Inflammatory macrophage treated with lipopolysaccharide for 4 hours (primary cell): ENCODE data around the gene RNF225.

Source experiments
- DNase-seq: peaks from one replicate; pipeline ENCODE4 v3.0.0-alpha.2; 2020

The RNF225 gene

DNA sequence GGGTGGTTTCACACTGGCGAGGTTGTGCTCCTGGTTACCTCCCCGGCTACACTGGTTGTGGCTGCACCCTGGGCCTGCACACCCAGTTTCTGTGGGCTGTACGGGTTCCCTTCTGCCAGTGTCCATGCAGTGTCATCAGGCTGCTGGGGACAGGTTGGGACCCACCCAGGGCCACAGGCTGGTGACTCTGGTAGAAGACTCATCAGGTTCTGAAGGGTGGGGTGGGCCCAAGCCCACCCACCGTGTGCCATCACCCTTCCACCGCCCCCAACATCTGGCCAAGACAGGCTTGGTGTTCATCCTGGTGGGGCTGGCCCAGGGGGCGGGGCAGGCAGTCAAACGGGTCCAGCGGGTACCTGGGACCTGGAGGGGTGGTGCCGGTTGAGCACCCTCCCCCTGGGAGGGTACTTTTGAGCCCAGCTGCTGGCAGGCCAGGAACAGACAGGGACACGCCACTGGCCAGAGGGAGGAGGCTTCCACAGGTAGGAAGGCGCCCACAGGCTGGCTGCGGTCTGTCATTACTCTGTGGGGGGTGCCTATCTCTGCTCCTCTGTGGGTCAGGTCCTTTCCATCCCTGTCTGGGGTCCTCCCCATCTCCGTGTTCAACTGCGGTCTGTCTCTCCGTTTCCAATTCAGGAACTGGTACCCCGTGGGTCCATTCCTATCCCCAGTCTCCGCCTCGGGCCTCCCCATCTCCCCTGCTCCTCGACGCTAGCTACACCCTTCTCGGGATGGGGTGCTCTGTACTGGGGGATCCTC, at the start of gene RNF225:
RNF225 (plus strand) TSS at position 437 of the 759 bp plus-strand sequence. CDS start 434 bp downstream, outside the sequence.
- no peak for DNase-seq

DNA sequence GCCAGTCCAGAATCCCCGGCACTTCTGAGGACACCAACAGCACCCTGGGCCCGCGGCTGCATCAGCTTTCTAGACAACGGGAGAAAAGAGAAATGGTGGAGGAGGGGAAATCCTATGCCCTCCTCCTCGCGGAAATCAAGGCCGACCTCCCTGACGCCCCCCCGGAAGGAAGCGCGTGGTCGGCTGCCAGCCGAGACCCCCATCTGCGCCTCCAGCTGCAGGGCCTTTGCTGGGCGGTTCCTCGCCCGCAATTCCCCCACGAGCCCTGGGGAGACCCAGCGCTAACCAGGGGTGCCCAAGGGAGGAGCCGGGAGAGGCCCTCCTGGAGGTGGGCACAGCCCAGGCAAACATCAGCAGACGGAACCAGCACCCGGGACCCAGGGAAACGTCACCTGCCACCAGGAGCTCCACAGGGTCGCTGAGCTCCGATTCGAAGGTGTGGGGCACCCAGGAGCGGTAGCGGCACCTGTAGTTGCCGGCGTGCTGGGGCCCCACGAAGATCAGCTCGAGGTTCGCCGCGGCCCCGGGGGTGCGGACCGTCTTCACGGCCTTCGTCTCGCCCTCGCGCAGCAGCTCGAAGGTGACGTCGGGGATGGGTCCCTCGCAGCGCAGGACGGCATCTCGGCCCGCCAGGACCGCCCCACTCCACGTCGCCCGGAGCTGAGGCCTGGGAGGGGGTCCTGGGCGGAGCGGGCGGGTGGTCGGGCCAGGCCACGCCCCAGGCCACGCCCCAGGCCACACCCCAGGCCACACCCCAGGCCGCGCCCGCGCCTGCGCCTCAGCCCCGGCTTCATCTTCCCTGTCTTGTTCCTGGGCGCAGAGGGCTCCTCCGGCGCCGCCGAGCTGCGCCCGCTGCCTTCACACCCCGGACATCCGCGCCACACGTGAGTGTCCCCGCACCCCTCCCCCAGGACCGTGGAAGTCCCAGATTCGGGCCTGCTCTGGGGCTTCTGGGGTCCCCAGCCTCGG, 48.2 kb upstream of the RNF225 start:
- peak; percentile 79 for DNase-seq

- peak; percentile 10 for DNase-seq
Measured at GRCh38 chr19:58348080-58348479, 47.4 kb upstream of the RNF225 start.

DNA sequence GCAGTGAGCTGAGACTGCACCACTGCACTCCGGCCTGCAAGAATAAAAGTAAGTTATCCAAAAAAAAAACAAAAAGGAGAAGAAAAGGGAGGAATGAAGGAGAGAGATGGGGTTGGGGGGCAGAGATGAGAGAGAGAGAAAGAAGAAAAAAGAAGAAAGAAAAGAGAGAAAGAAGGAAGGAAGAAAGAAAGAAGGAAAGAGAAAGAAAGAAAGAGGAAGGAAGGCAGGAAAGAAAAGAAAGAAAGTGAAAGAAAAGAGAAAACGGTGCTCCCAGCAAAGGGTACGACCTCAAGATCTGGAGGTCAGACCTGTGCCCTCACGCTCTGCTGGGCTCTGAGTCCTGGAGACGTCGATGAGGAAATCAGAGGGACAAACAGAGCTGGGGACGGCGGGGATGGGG, 45.9 kb upstream of the RNF225 start:
- DNase-seq, result no peak

GRCh38 chr19:58350001-58350861, 45.2 kb upstream of the RNF225 start:
- DNase-seq, result no peak

GRCh38 chr19:58350871-58351557, 44.4 kb upstream of the RNF225 start:
- no peak for DNase-seq

DNA sequence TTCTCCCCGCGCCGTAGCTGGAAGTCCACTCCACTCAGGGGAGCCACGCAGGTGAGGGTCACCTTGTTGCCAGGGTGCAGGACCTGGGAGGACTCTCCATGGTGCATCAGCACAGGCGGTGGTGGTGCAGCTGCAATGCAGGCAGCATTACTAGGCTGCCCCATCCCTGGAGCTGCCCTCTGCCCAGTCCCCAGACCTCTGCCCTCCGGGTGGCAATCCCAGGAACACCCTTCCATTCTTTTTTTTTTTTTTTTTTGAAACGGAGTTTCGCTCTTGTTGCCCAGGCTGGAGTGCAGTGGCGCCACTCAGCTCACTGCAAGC, 43.9 kb upstream of the RNF225 start:
- no peak for DNase-seq

DNA sequence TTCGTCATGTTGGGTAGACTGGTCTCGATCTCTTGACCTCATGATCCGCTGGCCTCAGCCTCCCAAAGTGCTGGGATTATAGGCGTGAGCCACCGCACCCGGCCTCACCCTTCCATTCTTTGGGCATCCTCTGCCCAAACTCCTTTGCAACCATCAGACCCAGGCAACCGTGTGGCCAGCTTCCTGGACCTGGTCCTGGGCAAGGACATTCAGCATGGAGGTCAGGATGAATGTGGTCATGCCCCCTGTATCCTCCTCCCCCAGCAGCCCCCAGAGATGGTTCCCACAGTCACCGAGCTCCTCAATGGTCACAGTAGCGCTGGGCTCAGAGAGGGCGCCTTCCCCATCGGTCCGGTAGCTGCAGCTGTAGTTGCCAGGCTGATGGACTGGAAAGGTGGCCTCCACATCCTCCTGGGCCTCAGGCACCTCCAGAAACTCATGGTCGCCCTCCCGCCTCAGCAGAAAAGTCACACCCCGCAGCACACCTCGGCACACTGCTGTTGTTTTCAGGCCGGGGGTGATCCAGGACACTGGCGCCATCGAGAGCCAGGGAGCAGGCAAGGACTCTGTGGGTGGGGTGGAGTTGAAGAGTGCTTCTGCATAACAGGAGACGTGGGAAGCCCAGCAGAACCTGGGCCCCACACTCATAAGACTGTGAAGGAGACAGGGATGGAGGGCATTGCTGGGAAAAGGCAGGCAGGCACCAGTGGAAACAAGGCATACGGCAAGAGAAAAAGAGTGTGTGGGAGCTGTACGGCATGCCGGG, 43.3 kb upstream of the RNF225 start:
- DNase-seq, result no peak

- no peak for DNase-seq
Measured at GRCh38 chr19:58352760-58353671, 42.4 kb upstream of the RNF225 start, which contains the start of gene A1BG. Gene A1BG, minus strand, starts transcription at chr19:58353492. Its CDS starts 55 bp downstream, at chr19:58353437.

- DNase-seq, result no peak
Measured at GRCh38 chr19:58353717-58354477, 41.6 kb upstream of the RNF225 start.

DNA sequence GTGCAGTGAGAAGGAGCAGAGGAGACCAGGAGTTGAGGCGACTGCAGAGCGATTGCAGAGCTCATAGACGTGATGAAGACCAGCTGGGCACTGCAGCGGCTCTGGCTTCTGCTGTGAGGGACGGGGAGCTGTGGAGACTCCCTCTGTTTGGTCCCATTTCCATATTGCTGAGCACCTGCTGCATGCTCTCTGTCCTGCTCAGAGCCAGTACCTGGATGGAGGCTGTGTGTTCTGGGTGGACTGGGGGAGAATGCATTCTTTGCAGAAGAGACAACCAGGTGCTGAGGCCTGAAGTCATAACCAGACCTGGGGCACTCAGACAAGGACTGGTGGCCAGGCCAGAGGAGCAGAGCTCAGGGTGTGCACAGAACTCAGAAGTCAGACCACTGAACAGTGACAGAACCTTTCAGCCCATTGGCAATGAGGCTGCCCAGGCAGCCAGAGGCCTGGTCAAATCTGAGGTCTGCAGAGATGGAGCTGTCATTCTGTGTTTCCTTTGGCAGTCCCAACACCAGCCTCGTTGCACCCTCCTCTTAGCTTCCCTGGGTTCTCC, 40.9 kb upstream of the RNF225 start:
- DNase-seq, result no peak

GRCh38 chr19:58355215-58355796, 40.1 kb upstream of the RNF225 start:
- no peak for DNase-seq

DNA sequence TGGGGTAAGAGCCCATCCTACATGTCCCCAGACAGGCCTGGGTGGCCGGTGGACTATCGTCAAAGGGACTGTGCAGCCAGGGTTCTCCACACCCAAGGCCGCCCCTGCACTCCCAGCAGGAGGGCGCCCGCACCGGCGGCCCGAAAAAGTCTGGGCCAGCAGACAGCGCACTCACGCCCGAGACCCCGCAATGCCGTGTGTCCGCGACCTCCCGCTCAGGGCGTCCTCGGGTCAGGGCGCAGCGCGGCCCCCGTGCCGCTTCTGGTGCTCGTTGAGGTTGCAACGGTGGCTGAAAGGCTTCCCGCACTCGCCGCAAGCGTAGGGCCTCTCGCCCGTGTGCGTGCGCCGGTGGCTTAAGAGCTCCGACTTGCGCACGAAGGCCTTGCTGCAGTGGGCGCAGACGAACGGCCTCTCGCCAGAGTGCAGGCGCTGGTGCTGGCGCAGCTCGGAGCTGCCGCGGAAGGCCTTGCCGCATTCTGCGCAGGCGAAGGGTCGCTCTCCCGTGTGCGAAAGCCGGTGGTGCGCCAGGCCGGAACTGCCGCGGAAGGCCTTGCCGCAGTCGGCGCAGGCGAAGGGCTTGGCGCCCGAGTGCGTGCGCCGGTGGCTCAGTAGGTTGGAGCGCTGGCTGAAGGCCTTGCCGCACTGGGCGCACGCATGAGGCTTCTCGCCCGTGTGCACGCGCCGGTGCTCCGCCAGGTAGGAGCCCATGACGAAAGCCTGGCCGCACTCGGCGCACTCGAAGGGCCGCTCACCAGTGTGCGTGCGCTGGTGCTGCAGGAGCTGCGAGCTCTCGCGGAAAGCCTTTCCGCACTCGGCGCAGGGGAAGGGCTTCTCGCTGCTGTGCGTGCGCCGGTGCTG, 39.3 kb upstream of the RNF225 start:
- DNase-seq, result no peak

DNA sequence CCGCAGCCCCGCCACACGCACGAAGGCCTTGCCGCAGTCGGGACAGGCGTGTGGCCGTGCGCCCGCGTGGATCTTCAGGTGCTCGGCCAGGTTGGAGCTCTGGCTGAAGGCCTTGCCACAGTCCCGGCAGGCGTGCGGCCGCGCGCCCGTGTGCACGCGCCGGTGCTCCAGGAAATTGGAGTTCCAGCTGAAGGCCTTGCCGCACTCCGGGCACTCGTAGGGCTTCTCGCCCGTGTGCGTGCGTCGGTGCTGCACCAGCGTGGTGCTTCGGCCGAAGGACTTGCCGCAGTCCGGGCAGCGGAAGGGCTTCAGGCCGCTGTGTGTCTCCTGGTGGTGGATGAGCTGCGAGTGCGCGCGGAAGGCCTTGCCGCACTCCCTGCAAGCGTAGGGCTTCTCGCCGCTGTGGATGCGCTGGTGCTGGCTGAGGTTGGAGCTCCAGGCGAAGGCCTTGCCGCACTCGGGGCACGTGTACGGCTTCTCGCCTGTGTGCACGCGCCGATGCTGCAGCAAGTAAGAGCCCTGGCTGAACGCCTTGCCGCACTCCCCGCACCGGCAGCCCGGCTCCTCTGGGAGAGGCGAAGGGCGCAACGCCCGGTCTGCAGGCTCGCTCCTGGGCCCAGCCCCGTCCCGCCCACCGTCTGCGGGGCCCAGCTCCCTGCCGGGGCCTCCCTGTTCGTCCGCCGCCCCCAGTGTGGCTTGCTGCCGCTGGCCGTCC, 38.5 kb upstream of the RNF225 start:
- no peak for DNase-seq

DNA sequence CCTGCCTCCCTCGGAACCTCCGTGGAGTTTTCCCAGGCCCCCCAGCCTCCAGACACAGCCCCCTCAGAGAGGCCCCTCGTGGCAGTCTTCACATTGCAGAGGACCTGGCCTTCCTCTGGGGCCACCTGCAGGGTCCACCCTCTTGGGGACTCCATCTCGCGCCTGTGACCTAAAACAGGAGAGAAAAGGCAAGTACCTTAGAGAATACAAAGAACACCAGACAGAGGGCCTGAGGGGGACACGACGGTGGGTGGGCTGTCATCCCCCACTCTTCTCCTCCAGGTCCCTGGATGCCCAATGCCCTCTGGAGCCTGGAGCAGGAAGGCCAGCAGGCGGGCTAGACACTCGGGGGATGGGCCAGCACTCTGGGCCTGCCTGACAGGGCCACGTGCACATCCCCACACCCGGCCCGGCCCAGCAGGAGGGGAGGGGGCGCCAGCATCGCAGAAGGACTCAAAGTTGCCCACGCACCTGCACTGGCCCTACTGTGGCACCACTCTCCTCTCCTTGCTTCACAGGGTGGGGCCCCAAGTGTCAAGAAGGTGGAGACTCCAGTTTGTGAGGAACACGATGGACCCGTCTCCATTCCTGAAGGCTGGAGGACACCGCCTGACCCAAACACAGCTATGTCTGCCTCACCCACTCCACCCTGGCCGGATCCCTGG, 37.8 kb upstream of the RNF225 start:
- DNase-seq, result no peak

DNA sequence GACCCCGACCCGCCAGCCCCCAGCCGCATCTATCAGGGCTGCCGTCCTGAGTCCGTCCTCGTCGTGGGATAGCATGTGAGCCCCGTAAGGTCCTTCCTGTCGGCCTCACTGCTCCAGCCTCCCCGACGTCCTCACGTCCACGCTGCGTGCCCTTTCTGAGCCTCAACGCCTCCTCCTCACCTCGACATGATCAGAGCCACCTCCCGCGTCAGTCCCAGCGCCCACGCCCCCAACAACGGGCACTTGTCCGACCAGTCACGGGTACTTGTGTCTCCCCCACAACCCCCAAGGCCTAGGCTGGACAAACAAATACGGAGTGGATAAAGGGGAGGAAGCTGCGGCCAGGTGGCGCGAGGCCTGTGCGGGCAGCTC, 33.6 kb upstream of the RNF225 start:
- peak; percentile 38 for DNase-seq
